T-helper 2 cell treated with Interferon-gamma antibody and Interleukin-4, amounts not matched to agents 5 μg/mL and 100 μg/mL, for 36 hours (primary cell): ENCODE measurements around the gene TYW1.
A peak's percentile ranks its signal among the peaks of the same experiment; 100 is the strongest.
"Not testable (repeated sequence)": the region's sequence is repeated elsewhere in the genome, so short reads cannot be mapped to it uniquely, and the experiment has no call there.

Experiments used
- DNase-seq: peaks from one replicate; pipeline ENCODE4 v3.0.0; 2021; ENCODE audit warnings: low spot score
- H3K27ac Mint-ChIP-seq: one replicate; pipeline ENCODE4 v1.8.0; 2021; ENCODE audit warnings: mild to moderate bottlenecking, mixed read lengths
- H3K27me3 Mint-ChIP-seq: one replicate; pipeline ENCODE4 v1.8.0; 2021; ENCODE audit warnings: low read depth, mixed read lengths
- H3K36me3 Mint-ChIP-seq: one replicate; pipeline ENCODE4 v1.8.0; 2021; ENCODE audit warnings: low read depth, mixed read lengths
- H3K4me1 Mint-ChIP-seq: one replicate; pipeline ENCODE4 v1.8.0; 2021; ENCODE audit warnings: low read depth, mixed read lengths
- H3K4me3 Mint-ChIP-seq: one replicate; pipeline ENCODE4 v1.8.0; 2022; ENCODE audit warnings: mild to moderate bottlenecking, moderate library complexity, mixed read lengths
- H3K9me3 Mint-ChIP-seq: one replicate; pipeline ENCODE4 v1.8.0; 2021; ENCODE audit warnings: mixed read lengths

TYW1 gene

GRCh38 chr7:67009677-67010076 lies 13.0 kb downstream of the TYW1 start:
- H3K27ac Mint-ChIP-seq, H3K4me3 Mint-ChIP-seq, H3K9me3 Mint-ChIP-seq, H3K4me1 Mint-ChIP-seq, H3K27me3 Mint-ChIP-seq, DNase-seq: not testable (repeated sequence)
- H3K36me3 Mint-ChIP-seq: peaks cover 40% of the 10 kb centered on the region

GRCh38 chr7:67014076-67014622 lies 17.5 kb downstream of the TYW1 start:
- H3K36me3 Mint-ChIP-seq: peaks cover 35% of the 10 kb centered on the region
- not testable (repeated sequence) for DNase-seq, H3K27ac Mint-ChIP-seq, H3K4me1 Mint-ChIP-seq, H3K4me3 Mint-ChIP-seq, H3K27me3 Mint-ChIP-seq, H3K9me3 Mint-ChIP-seq

GRCh38 chr7:67017971-67018370 lies 21.3 kb downstream of the TYW1 start:
- H3K27ac Mint-ChIP-seq, DNase-seq, H3K27me3 Mint-ChIP-seq, H3K9me3 Mint-ChIP-seq, H3K4me3 Mint-ChIP-seq: not testable (repeated sequence)
- H3K36me3 Mint-ChIP-seq: peaks cover 50% of the 10 kb centered on the region
- peaks cover 13% of the 10 kb centered on the region for H3K4me1 Mint-ChIP-seq

- Mint-ChIP-seq H3K4me1 (peaks cover 13% of the 10 kb centered on the region), H3K27me3 (no peaks in the 10 kb centered on the region), H3K9me3 (no peaks in the 10 kb centered on the region), H3K36me3 (peaks cover 49% of the 10 kb centered on the region), H3K4me3 (no peak overlapping the region), H3K27ac (peak overlapping the region; percentile 71)
- DNase-seq: peak; percentile 9
These were observed 22.3 kb downstream of the TYW1 start for GRCh38 chr7:67018940-67019339.

- Mint-ChIP-seq H3K9me3 (no peaks in the 10 kb centered on the region), H3K4me3 (peak overlapping the region; percentile 19), H3K36me3 (peaks cover 46% of the 10 kb centered on the region), H3K27me3 (no peaks in the 10 kb centered on the region), H3K27ac (peak overlapping the region; percentile 79), H3K4me1 (peaks cover 13% of the 10 kb centered on the region)
- DNase-seq: peak; percentile 41
These were observed 23.1 kb downstream of the TYW1 start for GRCh38 chr7:67019562-67020390.

- Mint-ChIP-seq H3K27me3 (no peaks in the 10 kb centered on the region), H3K4me1 (peaks cover 13% of the 10 kb centered on the region), H3K9me3 (no peaks in the 10 kb centered on the region), H3K36me3 (peaks cover 46% of the 10 kb centered on the region), H3K27ac (no peak overlapping the region), H3K4me3 (no peak overlapping the region)
- no peak for DNase-seq
These were observed 24.6 kb downstream of the TYW1 start for GRCh38 chr7:67021260-67021659.

GRCh38 chr7:67022511-67022910 lies 25.9 kb downstream of the TYW1 start:
- H3K27ac Mint-ChIP-seq: no peak overlapping the region
- peaks cover 41% of the 10 kb centered on the region for H3K36me3 Mint-ChIP-seq
- no peak for DNase-seq
- no peaks in the 10 kb centered on the region for H3K27me3 Mint-ChIP-seq
- no peaks in the 10 kb centered on the region for H3K9me3 Mint-ChIP-seq
- no peak overlapping the region for H3K4me3 Mint-ChIP-seq
- H3K4me1 Mint-ChIP-seq: peaks cover 13% of the 10 kb centered on the region

GRCh38 chr7:67025459-67025858 lies 28.8 kb downstream of the TYW1 start:
- not testable (repeated sequence) for H3K4me1 Mint-ChIP-seq

GRCh38 chr7:67031685-67032084 lies 35.1 kb downstream of the TYW1 start:
- not testable (repeated sequence) for DNase-seq, H3K27me3 Mint-ChIP-seq, H3K4me1 Mint-ChIP-seq, H3K27ac Mint-ChIP-seq, H3K4me3 Mint-ChIP-seq
- peaks cover 16% of the 10 kb centered on the region for H3K9me3 Mint-ChIP-seq
- peaks cover 45% of the 10 kb centered on the region for H3K36me3 Mint-ChIP-seq

More at GRCh38 chr7:67025459-67025858, 28.8 kb downstream of the TYW1 start:
- Mint-ChIP-seq H3K36me3 (peaks cover 41% of the 10 kb centered on the region), H3K9me3 (peaks cover 11% of the 10 kb centered on the region)
- not testable (repeated sequence) for H3K4me3 Mint-ChIP-seq, H3K27ac Mint-ChIP-seq, DNase-seq, H3K27me3 Mint-ChIP-seq

- Mint-ChIP-seq H3K4me1 (no peaks in the 10 kb centered on the region), H3K27me3 (no peaks in the 10 kb centered on the region), H3K4me3 (no peak overlapping the region), H3K9me3 (peaks cover 16% of the 10 kb centered on the region), H3K27ac (no peak overlapping the region), H3K36me3 (peaks cover 44% of the 10 kb centered on the region)
- DNase-seq: no peak
These were observed 36.6 kb downstream of the TYW1 start for GRCh38 chr7:67033251-67033650.

GRCh38 chr7:67036432-67037395 lies 40.1 kb downstream of the TYW1 start:
- H3K4me3 Mint-ChIP-seq, H3K27ac Mint-ChIP-seq, DNase-seq, H3K4me1 Mint-ChIP-seq, H3K27me3 Mint-ChIP-seq, H3K9me3 Mint-ChIP-seq: not testable (repeated sequence)
- peaks cover 27% of the 10 kb centered on the region for H3K36me3 Mint-ChIP-seq

- H3K4me1 Mint-ChIP-seq, H3K36me3 Mint-ChIP-seq, H3K27me3 Mint-ChIP-seq, H3K27ac Mint-ChIP-seq, DNase-seq, H3K4me3 Mint-ChIP-seq, H3K9me3 Mint-ChIP-seq: not testable (repeated sequence)
These were observed 44.2 kb downstream of the TYW1 start for GRCh38 chr7:67040832-67041231.

GRCh38 chr7:67042781-67043558 lies 46.3 kb downstream of the TYW1 start:
- not testable (repeated sequence) for H3K36me3 Mint-ChIP-seq, DNase-seq, H3K9me3 Mint-ChIP-seq, H3K27me3 Mint-ChIP-seq, H3K27ac Mint-ChIP-seq, H3K4me1 Mint-ChIP-seq, H3K4me3 Mint-ChIP-seq
